Measurements from ENCODE around the gene RARA.
A peak's percentile ranks its signal among the peaks of the same experiment; 100 is the strongest.

Gene RARA

DNA sequence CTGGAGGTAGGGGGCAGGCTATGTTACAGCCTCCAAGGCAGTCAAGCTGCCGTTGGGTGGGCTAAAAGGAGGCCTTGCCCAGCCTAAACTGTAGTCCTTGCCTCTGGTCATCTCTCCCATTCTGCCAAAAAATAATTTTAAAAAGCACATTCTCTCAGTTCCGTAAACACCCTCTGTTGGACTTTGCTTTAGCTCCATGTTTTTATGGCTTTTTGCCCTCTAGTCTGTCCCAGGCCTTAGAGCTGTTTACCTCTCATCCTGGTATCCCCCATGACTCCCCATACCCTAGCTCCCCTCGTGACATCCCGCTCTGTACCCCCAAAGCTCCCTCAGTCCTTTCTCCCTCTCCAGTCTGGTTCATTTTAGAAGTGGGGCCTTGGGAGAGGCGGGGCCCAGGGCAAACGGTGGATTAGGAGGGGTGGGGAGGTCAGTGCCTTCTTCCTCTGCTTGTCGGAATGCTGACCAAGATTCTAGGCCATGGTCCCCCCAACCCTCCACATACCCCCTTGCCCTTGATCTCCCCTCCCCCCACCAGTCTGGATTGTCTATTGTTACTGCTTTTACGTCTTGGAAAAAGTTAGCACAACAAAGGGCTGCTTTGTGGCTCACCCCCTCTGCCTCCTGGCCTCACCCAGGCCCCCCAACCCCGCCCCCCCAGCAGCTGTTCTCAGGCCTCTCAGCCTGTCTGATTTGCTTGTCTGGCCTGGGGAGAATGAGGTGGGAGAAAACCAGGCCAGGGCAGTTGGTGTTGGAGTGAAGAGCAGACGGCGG is 37.2 kb downstream of the RARA start:
- DNase-seq (ENCODE audit: low spot score), result no peak

DNA sequence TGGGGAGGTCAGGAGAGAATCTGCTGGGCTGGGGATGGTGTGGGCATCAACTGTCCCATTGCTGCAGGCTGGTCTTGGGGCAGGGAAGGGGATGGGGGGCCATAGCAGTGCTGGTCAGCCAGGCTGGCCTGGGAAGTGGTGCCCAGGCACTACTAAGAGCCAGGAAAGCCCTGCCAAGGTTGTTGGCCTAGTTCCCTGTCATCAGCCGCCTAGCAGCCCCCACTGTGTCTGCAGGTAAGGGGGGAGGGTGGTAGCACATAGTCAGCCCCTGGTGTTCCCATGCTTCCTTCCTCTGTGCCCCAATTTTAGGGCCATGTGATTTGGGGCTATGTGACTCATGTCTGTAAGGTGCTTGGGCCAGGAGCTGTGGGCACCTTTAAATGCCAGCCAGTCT is 37.8 kb downstream of the RARA start:
- DNase-seq (ENCODE audit: low spot score), result no peak

DNA sequence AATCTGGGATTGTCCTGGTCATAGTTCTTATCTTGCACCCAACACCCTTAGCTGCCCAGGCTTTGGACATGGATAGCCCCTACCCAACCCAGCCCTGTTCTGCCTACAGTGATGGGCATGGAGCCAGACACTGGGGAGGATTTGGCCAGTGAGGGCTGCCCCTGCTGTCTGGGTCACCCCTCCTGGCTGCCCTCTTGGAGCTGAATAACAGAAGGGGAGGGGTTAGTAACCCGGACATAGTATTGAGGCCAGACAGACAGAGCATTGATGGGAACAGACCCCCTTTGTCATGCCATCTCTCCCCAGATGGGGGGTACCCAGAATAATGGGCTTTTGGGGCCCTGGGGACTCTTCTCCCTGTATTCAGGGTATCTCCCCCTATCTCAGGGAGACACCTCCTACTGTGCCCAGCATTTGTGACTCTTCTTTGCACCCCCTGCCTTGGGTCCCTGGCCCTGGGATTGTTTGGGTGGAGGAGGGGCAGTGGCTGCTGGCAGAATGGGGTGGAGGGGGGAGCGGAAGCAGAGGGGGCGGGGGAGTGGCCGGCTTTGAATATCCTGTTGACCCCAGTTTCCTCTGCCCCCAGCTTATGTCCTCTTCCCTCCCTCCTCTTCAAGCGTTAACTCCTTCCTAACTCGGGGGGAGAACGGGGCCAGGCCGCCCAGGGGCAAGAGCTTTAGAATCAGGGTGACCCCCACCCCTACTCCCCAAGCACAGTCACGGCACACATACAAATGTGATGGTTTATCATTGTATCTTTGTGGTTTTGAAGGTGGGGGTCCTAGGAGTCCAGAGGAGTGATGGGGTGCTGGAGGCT is 38.5 kb downstream of the RARA start:
- no peak for DNase-seq (ENCODE audit: low spot score)

DNA sequence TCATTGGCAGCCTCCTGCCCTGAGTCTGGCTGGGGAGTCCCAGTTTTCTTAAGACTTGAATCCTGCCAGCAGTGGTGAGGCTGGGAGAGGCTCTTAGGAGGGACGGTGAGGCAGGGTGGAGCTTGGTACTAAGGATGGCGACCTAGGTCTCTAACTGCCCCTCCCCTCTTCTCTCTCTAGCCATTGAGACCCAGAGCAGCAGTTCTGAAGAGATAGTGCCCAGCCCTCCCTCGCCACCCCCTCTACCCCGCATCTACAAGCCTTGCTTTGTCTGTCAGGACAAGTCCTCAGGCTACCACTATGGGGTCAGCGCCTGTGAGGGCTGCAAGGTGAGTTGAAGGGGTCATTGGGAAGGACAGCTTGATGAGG is 39.1 kb downstream of the RARA start:
- no peak for DNase-seq (ENCODE audit: low spot score)

DNA sequence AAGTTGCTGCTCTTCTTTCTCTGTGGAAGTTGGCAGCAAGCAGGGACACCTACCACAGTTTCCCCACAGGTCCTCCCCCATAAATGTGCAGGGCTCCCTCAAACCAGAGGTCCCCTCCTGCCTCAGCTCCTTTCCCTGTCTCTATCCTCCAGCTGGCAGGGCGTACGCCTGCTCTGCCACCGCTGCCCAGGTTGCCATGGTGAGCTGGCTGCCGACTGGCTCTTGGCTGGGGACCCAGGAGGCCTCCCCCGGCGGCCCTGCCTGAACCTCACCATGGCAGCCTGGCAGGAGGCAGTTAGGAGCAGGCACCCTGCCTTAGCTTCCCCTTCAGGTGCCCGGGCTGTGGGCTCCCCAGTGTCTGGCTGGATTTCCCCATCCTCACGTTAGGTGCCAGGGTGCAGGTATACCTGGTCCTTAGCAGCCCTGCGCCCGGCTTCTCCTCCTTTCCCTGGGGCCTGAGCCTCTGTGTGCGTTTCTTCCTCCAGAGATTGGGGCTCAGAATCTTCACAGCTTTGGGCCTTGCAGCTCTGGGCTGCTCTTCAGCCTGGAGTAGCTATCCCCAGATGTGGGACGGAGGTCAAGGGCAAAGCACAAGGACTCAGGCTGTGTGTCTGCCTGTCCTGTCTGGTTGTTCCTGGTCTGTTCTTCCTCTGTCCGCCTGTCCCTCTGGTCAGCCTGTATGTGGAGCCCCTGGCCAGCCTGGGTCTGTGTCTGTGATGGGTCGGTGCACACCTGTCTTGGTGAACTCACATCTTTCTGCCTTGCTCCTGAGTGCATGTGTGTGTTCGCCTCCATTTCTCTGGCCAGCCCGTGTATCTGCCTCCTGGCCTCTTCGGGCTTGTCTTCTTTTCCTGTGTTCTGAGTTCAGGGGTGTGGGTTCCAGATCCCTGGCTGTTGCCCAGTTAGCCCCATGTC is 39.8 kb downstream of the RARA start:
- DNase-seq (ENCODE audit: low spot score), result no peak

DNA sequence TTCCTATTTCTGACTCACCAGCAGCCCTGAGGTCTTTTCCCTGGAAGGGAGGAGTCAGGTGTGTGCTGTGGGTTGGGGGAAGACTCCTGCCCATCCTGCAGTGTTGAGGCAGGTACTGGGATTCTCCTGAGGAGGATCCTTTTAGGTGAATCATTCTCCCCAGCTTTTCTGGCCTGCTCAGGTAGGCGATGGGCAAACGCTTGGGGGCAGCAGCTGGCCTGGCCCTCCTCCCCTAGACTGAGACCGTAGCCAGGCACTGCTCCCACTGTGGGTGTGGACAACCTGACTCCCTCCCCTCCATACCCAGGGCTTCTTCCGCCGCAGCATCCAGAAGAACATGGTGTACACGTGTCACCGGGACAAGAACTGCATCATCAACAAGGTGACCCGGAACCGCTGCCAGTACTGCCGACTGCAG is 40.5 kb downstream of the RARA start:
- no peak for DNase-seq (ENCODE audit: low spot score)

DNA sequence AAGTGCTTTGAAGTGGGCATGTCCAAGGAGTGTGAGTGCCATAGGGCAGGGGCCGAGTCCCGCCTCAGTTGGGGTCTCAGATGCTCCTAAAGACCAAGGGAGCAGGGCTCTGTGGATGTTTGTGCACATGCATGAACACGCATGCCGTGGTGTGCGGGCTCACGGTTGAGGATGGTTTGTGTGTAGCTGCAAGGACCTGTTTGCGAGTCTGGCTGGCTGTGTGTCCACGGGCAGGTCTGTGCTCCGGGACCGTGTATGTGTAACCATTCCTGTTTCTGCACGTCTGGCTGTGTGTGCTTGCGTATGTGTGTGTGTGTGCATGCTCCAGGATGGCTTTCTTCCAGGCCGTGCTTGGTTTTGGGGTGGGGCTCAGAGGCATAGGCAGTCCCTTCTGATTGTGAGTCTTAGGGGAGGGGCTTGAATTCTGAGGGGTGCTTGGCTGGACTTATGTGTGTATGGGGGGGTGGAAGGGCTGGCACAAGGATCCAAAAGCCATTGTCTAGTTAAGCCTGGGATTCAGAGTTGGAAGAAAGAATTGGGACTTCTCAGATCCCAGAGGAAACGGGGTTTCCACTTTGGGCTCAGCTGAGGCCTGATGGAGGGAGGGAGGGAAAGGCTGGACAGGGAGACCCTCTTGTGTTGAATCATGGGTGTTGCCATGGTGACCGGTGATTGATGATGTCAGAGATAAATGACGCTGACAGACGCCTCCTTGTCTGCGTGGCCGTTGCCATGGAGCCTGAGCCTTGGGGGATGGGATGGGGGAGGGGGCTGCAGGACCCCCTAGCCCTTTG is 41.1 kb downstream of the RARA start:
- DNase-seq (ENCODE audit: low spot score), result no peak

DNA sequence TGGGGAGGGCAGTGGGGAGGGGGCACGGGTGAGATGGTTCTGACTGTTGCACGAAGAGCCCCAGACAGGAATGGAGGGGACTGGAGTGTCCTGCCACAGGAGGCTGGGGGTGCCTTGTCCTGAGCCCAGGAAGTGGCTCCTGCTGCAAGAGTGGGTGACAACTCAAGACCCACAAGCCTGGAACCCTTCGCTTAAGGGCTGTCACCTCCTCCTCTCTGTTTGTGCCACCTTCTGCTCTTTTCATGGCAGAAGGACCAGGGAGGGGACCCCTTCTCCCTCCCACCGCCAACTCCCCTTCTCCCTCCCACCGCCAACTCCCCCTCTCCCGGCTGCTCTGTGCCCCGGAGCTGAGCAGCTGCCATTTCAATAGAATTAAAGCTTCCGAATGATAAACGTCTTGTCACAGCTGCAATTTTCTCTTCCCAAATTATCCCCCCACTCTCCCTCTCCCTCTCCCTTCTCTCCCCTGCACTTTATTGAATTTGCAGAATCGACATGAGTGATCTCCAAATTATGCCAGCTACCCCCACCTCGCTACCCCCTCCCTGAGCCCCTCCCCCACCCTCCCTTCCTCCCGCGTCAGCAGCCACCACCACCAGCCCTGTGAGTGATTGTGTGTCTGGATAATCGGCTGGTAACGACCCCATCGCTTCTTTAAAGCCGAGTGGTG is 41.8 kb downstream of the RARA start:
- DNase-seq (ENCODE audit: low spot score), result no peak

DNA sequence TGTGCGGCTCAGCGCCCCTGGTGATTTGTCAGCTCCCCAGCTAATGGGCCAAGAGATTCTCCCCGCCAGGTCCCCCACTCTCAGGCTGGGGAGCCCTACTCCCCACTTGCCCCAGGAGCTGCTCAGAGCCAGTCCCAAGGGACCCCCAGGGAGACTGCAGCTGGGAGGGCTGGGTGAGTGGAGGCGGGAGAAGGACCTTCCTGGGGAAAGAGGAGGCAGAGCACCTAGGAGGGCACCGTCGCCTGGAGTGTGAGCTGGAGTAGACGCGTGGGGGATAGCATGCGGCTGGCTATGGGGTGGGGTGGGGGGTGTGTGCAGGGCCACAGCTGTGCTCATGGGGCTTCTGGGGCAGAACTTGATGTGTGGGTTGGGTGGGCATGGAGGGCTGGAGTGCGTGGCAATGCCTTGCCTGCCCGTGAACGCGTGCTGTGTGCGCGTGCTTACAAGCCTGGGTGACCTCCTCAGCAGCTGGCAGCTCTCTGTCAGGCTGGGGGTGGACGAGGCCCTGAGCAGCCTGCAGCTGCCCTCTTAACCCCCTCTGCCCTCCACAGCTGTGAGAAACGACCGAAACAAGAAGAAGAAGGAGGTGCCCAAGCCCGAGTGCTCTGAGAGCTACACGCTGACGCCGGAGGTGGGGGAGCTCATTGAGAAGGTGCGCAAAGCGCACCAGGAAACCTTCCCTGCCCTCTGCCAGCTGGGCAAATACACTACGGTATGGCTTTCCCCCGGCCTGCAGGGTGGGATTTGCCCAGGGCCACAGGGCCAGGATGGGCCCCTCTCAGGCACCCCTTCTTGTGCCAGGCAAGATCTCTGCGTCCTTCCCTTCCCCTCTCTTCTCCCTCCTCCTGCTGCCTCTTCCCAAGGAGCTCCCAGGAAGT is 42.6 kb downstream of the RARA start:
- no peak for DNase-seq (ENCODE audit: low spot score)

DNA sequence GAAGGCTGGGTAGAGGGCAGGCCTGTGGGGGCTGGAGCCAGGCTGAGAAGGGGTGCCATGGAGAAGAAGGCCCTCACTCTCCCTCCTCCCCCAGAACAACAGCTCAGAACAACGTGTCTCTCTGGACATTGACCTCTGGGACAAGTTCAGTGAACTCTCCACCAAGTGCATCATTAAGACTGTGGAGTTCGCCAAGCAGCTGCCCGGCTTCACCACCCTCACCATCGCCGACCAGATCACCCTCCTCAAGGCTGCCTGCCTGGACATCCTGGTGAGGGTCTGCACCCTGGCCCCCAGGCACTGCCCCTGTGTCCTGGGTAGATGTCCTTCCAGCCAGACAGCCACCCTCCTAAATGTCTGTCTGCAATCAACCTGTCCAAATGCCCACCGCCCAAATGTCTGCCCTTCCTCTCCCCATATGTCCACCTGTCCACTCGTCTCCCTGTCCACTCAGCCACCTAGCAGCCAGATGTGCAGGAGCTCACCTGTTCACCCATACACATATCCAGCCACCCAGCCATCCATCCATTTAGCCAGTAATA is 43.3 kb downstream of the RARA start:
- no peak for DNase-seq (ENCODE audit: low spot score)

DNA sequence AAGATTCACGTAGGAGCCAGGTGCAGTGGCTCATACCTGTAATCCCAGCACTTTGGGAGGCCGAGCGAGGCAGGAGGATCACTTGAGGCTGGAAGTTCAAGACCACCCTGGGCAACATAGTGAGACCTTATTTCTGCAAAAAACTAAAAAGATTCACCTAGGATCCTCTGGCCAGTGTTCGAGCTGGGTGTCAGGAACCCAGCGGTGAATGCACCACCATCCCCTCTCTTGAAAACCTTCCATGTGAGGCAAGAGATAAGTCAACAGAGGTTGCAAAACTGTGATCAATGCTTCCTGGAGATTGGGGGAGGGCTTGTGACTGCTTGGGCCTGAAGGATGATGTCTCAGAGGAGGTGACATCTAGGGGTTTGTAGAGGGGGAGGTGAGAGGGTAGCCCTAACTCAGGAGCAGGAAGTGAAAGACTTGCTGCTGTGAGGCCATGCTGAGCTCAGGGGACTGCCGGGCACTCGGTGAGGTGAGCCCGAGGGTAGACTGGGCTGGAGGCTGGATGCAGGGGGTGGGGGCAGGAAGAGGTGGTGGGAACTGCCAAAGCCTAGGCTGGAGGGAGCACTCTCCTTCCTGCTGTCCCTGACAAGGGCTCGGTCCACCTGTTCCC is 43.9 kb downstream of the RARA start:
- DNase-seq (ENCODE audit: low spot score), result no peak

DNA sequence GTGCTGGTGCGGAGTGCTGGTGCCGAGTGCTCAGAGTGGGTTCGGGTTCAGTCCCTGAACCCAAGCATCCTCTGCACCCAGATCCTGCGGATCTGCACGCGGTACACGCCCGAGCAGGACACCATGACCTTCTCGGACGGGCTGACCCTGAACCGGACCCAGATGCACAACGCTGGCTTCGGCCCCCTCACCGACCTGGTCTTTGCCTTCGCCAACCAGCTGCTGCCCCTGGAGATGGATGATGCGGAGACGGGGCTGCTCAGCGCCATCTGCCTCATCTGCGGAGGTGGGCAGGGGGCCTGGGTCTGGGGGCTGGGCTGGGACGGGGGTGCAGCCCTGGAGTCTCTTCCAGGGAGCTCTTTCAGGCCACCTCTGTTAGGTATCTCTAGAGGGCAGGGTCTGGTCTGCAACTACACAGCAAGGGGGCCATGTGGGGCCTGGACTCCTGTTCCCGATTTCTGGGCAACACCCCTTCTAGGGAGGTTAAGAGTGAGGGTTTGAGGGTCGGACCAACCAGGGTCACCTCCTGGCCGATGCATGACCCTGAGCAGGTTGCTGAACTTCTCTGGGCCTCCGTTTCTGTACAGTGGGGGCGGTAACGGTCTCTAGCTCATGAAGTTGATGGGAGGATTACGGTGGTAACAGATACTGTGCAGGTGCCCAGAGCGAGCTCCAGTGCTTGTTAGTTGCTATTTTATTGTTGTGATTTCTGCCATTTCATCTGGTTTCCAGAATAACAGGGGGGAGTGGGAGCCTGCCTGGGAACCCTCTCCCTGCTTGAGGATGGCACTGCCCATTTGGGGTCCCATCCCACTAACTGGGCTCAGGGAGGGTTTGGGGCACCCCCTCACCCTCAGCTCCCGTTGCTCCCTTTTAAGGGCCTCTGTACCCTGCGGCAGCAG is 45.5 kb downstream of the RARA start:
- no peak for DNase-seq (ENCODE audit: low spot score)

DNA sequence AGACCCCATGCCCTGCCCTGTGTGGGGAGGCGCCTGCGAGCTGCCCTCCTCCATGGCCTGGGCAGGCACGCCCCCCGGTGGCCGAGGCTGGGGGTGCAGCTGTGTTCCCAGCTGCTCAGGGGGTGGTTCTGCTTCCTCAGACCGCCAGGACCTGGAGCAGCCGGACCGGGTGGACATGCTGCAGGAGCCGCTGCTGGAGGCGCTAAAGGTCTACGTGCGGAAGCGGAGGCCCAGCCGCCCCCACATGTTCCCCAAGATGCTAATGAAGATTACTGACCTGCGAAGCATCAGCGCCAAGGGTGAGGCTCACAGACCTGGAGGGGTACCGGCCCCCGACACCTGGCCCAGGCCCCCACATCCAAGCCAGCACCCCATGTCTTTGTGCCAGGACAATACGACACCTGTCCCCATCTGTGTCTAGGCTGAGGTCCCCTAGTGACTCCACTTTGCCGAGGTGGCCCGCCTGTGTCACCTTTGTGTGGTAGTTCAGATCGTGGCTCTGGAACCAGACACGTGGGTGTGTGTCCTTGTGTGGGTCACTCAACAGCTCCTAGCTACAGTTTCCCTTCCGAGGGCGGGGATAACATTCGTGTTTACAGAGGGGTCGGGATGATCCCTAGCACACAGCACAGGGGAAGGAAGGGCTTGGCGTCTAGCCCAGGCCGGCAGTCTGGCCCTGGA is 46.3 kb downstream of the RARA start:
- peak; percentile 65 for DNase-seq (ENCODE audit: low spot score)

DNA sequence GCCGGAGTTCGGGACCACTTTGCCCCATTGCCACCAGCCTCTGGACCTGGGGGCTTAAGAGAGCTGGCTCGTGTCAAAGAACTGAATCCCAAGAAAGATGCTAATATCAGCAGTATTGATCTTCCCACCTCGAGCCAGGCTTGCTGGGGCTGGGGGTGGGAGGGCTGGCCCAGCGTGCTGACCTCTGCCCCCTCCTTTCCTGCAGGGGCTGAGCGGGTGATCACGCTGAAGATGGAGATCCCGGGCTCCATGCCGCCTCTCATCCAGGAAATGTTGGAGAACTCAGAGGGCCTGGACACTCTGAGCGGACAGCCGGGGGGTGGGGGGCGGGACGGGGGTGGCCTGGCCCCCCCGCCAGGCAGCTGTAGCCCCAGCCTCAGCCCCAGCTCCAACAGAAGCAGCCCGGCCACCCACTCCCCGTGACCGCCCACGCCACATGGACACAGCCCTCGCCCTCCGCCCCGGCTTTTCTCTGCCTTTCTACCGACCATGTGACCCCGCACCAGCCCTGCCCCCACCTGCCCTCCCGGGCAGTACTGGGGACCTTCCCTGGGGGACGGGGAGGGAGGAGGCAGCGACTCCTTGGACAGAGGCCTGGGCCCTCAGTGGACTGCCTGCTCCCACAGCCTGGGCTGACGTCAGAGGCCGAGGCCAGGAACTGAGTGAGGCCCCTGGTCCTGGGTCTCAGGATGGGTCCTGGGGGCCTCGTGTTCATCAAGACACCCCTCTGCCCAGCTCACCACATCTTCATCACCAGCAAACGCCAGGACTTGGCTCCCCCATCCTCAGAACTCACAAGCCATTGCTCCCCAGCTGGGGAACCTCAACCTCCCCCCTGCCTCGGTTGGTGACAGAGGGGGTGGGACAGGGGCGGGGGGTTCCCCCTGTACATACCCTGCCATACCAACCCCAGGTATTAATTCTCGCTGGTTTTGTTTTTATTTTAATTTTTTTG is 47.1 kb downstream of the RARA start:
- DNase-seq (ENCODE audit: low spot score), result no peak

DNA sequence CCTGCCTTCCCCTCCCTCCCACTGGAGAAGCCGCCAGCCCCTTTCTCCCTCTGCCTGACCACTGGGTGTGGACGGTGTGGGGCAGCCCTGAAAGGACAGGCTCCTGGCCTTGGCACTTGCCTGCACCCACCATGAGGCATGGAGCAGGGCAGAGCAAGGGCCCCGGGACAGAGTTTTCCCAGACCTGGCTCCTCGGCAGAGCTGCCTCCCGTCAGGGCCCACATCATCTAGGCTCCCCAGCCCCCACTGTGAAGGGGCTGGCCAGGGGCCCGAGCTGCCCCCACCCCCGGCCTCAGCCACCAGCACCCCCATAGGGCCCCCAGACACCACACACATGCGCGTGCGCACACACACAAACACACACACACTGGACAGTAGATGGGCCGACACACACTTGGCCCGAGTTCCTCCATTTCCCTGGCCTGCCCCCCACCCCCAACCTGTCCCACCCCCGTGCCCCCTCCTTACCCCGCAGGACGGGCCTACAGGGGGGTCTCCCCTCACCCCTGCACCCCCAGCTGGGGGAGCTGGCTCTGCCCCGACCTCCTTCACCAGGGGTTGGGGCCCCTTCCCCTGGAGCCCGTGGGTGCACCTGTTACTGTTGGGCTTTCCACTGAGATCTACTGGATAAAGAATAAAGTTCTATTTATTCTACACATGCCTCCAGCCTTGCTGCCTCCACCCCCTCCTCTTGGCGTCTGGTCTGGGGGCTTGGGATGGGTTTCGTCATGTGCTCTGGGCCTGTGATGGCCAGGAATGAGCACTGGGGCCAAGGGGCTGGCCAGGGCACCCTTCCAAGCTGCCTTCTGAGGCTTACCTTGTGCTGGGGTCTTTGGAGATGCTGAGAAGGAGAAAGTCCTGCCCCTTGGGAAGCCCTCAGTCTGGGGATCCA is 48.3 kb downstream of the RARA start:
- no peak for DNase-seq (ENCODE audit: low spot score)
